ENCODE data around the gene EDN1.

Gene EDN1

DNA sequence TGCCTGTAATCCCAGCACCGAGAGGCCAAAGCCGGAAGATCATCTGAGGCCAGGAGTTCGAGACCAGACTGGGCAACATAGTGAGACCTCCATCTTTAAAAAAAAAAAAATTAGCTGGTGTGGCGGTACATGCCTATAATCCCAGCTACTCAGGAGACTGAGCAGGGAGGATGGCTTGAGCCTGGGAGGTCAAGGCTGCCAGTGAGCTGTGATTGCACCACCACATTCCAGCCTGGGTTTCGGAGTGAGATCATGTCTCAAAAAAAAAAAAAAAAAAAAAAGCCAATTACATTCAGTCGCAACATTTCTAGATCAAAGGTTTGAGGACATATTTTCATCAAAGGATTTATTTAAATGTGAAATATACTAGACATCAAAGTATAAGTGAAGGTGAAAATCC, 32.0 kb upstream of the EDN1 start:
- Histone ChIP-seq H3K4me3 (ENCODE audit: low read depth in 1 of 5, low read length in 5 of 5) (no peak overlapping the region), H3K9me3 (ENCODE audit: control insufficient read depth in 5 of 5, low read length in 5 of 5) (no peaks in the 10 kb centered on the region), H3K4me1 (ENCODE audit: control insufficient read depth in 5 of 5, insufficient read depth in 5 of 5, low read length in 5 of 5) (peaks cover 0 to 5% (median 0%) of the 10 kb centered on the region in 5 donors), H3K36me3 (ENCODE audit: control insufficient read depth in 5 of 5, insufficient read depth in 5 of 5, low read length in 5 of 5) (no peaks in the 10 kb centered on the region), H3K9ac (ENCODE audit: low read length in 5 of 5) (no peak overlapping the region), H3K27me3 (ENCODE audit: control insufficient read depth in 5 of 5, insufficient read depth in 4 of 5, low read length in 5 of 5) (peaks cover 0 to 5% (median 0%) of the 10 kb centered on the region in 5 donors), H3K27ac (ENCODE audit: low read depth, low read length) (no peak overlapping the region)

DNA sequence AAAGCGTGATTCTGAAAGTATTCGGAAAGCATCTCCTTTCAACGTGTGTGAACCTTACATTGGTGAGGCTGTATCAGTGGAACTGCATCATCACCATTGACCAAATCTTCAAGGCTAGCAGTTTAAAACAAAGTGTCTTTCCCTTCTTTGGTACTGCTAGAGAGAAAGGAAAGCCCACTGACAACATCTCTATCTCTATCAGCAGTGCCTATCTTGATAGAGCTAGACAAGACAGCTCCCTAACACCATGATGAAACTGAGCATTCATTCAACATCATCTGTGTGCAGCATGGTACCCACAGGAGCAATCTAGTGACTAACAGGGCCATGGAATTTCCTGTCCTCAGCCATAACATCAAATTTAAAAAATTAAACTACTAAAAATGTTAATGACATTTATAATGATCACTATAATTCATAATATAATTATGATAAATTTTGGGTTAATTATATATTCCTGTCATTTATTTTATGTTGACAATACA, 31.5 kb upstream of the EDN1 start:
- peaks cover 0 to 5% (median 0%) of the 10 kb centered on the region in 5 donors for H3K4me1 ChIP-seq (ENCODE audit: control insufficient read depth in 5 of 5, insufficient read depth in 5 of 5, low read length in 5 of 5)
- H3K9me3 ChIP-seq (ENCODE audit: control insufficient read depth in 5 of 5, low read length in 5 of 5), result no peaks in the 10 kb centered on the region
- H3K36me3 ChIP-seq (ENCODE audit: control insufficient read depth in 5 of 5, insufficient read depth in 5 of 5, low read length in 5 of 5), result no peaks in the 10 kb centered on the region

DNA sequence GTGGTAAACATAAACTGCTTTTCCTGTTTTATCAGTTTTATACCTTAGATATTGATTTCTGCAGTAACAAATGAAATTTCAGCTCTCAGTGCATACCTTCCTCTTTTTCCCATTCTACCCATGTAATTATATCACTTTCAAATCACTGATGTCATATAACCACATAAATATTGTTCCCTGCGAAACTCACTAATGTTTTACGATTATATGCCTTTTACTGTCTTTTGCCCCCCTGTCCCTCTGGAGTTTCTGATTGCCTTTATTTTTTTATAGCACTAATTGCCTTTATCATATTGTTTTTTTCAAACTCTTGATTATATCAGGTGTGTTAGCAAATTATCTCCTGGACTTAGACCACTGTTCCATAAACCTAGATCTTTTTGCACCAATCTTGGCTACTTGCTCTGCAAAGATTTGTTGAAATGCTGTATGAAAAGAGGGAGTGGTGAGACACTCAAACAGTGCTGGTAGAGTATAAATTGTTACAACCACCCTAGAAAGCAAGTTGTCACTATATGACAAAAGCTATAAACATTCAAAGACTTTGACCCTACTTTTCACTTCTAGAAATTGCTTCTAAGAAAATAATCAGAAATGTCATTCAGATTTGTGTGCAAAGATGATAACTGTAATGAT, 29.6 kb upstream of the EDN1 start:
- no peaks in the 10 kb centered on the region for H3K9me3 ChIP-seq (ENCODE audit: control insufficient read depth in 5 of 5, low read length in 5 of 5)
- H3K36me3 ChIP-seq (ENCODE audit: control insufficient read depth in 5 of 5, insufficient read depth in 5 of 5, low read length in 5 of 5), result no peaks in the 10 kb centered on the region
- H3K4me1 ChIP-seq (ENCODE audit: control insufficient read depth in 5 of 5, insufficient read depth in 5 of 5, low read length in 5 of 5), result peaks cover 0 to 5% (median 0%) of the 10 kb centered on the region in 5 donors
- H3K9ac ChIP-seq (ENCODE audit: low read length in 5 of 5), result no peak overlapping the region
- H3K27me3 ChIP-seq (ENCODE audit: control insufficient read depth in 5 of 5, insufficient read depth in 4 of 5, low read length in 5 of 5), result peaks cover 0 to 5% (median 0%) of the 10 kb centered on the region in 5 donors
- H3K4me3 ChIP-seq (ENCODE audit: low read depth in 1 of 5, low read length in 5 of 5), result no peak overlapping the region
- no peak overlapping the region for H3K27ac ChIP-seq (ENCODE audit: low read depth, low read length)

More for the DNA sequence above, 31.5 kb upstream of the EDN1 start:
- Histone ChIP-seq H3K27ac (ENCODE audit: low read depth, low read length) (no peak overlapping the region), H3K27me3 (ENCODE audit: control insufficient read depth in 5 of 5, insufficient read depth in 4 of 5, low read length in 5 of 5) (peaks cover 0 to 5% (median 0%) of the 10 kb centered on the region in 5 donors), H3K9ac (ENCODE audit: low read length in 5 of 5) (no peak overlapping the region), H3K4me3 (ENCODE audit: low read depth in 1 of 5, low read length in 5 of 5) (no peak overlapping the region)

DNA sequence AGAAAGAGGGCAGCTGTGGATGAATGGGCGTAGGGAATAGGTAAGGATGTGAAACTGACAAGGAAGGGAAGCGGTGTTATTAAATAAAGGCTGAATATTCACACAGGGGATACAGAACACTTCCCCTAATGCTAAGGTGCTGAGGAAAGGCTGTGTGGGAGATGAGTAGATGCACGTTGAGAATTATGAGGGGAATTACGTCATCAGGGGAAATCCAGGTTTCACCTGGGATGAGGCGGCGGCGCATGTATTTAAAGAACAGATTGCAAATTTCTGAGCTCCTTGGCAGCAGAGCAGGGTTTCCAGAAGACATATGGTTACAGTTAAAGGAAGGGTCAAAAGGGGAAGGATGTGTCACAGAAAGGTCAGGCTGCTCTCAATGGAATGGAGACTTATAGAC, 28.7 kb upstream of the EDN1 start:
- H3K27me3 ChIP-seq (ENCODE audit: control insufficient read depth in 5 of 5, insufficient read depth in 4 of 5, low read length in 5 of 5), result peaks cover 0 to 5% (median 0%) of the 10 kb centered on the region in 5 donors
- H3K4me1 ChIP-seq (ENCODE audit: control insufficient read depth in 5 of 5, insufficient read depth in 5 of 5, low read length in 5 of 5), result peaks cover 0 to 5% (median 0%) of the 10 kb centered on the region in 5 donors
- no peaks in the 10 kb centered on the region for H3K36me3 ChIP-seq (ENCODE audit: control insufficient read depth in 5 of 5, insufficient read depth in 5 of 5, low read length in 5 of 5)
- H3K9ac ChIP-seq (ENCODE audit: low read length in 5 of 5), result no peak overlapping the region
- H3K27ac ChIP-seq (ENCODE audit: low read depth, low read length), result no peak overlapping the region
- H3K9me3 ChIP-seq (ENCODE audit: control insufficient read depth in 5 of 5, low read length in 5 of 5), result no peaks in the 10 kb centered on the region
- no peak overlapping the region for H3K4me3 ChIP-seq (ENCODE audit: low read depth in 1 of 5, low read length in 5 of 5)

DNA sequence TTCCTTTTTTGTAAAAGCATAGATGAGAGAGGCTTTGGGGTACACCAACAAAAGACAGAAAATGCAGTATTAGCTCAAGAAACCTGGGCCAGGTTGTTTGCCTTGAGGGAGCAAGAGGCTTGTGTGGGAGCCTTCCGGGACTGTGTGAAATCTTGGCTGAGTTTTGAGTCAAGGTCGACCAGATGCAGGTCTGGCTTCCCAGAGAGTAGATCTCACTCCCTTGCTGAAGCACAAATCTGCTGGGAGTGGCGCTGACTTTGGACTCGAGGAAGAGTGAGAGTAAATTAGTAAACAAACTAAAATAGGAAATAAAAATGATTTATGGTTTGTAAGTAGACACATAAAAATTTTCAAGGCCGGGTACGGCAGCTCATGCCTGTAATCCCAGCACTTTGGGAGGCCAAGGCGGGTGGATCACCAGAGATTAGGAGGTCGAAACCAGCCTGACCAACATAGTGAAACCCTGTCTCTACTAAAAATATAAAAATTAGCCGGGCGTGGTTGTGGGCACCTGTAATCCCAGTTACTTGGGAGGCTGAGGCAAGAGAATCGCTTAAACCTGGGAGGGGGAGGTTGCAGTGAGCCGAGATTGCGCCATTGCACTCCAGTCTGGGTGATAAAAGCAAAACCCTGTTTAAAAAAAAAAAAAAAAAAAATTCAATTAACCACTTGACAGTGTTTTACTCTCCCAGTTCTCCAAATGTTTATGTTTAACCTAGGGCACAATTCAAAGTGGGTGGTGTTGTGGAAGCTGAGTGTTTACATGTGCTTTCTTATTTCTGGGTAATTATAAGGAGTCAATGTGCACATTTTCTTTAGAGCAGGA, 27.7 kb upstream of the EDN1 start:
- no peak overlapping the region for H3K9ac ChIP-seq (ENCODE audit: low read length in 5 of 5)
- H3K4me1 ChIP-seq (ENCODE audit: control insufficient read depth in 5 of 5, insufficient read depth in 5 of 5, low read length in 5 of 5), result peaks cover 0 to 5% (median 0%) of the 10 kb centered on the region in 5 donors
- H3K36me3 ChIP-seq (ENCODE audit: control insufficient read depth in 5 of 5, insufficient read depth in 5 of 5, low read length in 5 of 5), result no peaks in the 10 kb centered on the region
- no peak overlapping the region for H3K27ac ChIP-seq (ENCODE audit: low read depth, low read length)
- H3K4me3 ChIP-seq (ENCODE audit: low read depth in 1 of 5, low read length in 5 of 5), result no peak overlapping the region
- H3K27me3 ChIP-seq (ENCODE audit: control insufficient read depth in 5 of 5, insufficient read depth in 4 of 5, low read length in 5 of 5), result peaks cover 0 to 5% (median 0%) of the 10 kb centered on the region in 5 donors
- no peaks in the 10 kb centered on the region for H3K9me3 ChIP-seq (ENCODE audit: control insufficient read depth in 5 of 5, low read length in 5 of 5)

DNA sequence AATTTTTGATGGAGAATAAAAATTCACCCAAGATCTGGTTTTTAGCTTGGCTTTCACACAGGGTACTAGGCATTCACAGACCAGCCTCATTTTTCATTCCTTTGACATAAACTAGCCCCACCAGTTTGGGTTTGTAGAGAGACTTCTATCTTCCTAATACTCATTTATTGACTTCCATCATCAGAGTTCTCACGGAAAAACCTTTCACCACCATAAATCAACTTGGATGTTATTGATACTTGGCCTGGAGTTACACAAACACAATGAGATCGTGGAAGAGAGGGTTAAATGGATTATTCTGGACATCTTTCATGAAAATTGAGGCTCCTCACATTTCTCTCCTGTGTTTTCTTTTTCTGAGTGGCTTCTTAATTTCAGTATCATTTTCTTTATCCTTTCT, 26.8 kb upstream of the EDN1 start:
- H3K36me3 ChIP-seq (ENCODE audit: control insufficient read depth in 5 of 5, insufficient read depth in 5 of 5, low read length in 5 of 5), result no peaks in the 10 kb centered on the region
- H3K4me3 ChIP-seq (ENCODE audit: low read depth in 1 of 5, low read length in 5 of 5), result no peak overlapping the region
- H3K9me3 ChIP-seq (ENCODE audit: control insufficient read depth in 5 of 5, low read length in 5 of 5), result no peaks in the 10 kb centered on the region
- H3K27ac ChIP-seq (ENCODE audit: low read depth, low read length), result no peak overlapping the region
- H3K27me3 ChIP-seq (ENCODE audit: control insufficient read depth in 5 of 5, insufficient read depth in 4 of 5, low read length in 5 of 5), result peaks cover 0 to 5% (median 0%) of the 10 kb centered on the region in 5 donors
- H3K4me1 ChIP-seq (ENCODE audit: control insufficient read depth in 5 of 5, insufficient read depth in 5 of 5, low read length in 5 of 5), result peaks cover 0 to 3% (median 0%) of the 10 kb centered on the region in 5 donors
- H3K9ac ChIP-seq (ENCODE audit: low read length in 5 of 5), result no peak overlapping the region

DNA sequence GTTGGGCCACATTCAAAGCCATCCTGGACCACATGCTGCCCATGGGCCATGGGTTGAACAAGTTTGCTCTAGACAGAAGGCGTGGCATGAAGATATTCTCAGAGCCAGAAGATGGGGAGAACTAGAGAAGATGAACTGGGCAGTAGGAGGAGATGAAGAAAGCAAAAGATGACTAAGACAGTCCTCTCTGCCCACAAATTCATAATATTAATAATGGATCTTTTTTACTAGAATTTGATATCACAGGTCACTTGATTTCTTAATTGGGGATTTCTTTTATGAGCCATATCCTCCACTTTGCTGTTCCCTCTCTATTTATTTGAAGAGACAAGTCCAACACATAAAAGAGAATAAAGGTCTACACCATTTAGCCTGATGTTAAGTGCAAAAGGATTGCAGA, 25.5 kb upstream of the EDN1 start:
- H3K9ac ChIP-seq (ENCODE audit: low read length in 5 of 5), result no peak overlapping the region
- no peaks in the 10 kb centered on the region for H3K36me3 ChIP-seq (ENCODE audit: control insufficient read depth in 5 of 5, insufficient read depth in 5 of 5, low read length in 5 of 5)
- peaks cover 0 to 5% (median 0%) of the 10 kb centered on the region in 5 donors for H3K27me3 ChIP-seq (ENCODE audit: control insufficient read depth in 5 of 5, insufficient read depth in 4 of 5, low read length in 5 of 5)
- H3K9me3 ChIP-seq (ENCODE audit: control insufficient read depth in 5 of 5, low read length in 5 of 5), result no peaks in the 10 kb centered on the region
- no peaks in the 10 kb centered on the region for H3K4me1 ChIP-seq (ENCODE audit: control insufficient read depth in 5 of 5, insufficient read depth in 5 of 5, low read length in 5 of 5)
- no peak overlapping the region for H3K4me3 ChIP-seq (ENCODE audit: low read depth in 1 of 5, low read length in 5 of 5)
- no peak overlapping the region for H3K27ac ChIP-seq (ENCODE audit: low read depth, low read length)

DNA sequence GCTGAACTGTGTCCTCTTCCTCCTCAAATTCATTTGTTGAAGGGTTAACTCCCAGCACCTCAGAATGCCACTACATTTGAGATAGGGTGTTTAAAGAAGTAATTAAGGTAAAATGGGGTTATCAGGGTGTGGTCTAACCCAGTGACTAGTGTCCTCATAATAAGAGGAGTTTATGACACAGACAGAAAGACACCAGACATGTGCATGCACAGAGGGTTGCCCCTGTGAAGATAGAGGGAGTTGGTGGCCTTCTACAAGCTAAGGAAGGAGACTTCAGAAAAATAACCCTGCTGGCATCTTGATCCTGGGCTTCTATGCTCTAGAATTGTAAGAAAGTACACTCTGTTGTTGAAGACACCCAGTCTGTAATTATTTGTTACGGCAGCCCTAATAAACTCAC, 24.9 kb upstream of the EDN1 start:
- Histone ChIP-seq H3K9me3 (ENCODE audit: control insufficient read depth in 5 of 5, low read length in 5 of 5) (no peaks in the 10 kb centered on the region), H3K4me3 (ENCODE audit: low read depth in 1 of 5, low read length in 5 of 5) (no peak overlapping the region), H3K9ac (ENCODE audit: low read length in 5 of 5) (no peak overlapping the region), H3K27ac (ENCODE audit: low read depth, low read length) (no peak overlapping the region), H3K4me1 (ENCODE audit: control insufficient read depth in 5 of 5, insufficient read depth in 5 of 5, low read length in 5 of 5) (no peaks in the 10 kb centered on the region), H3K36me3 (ENCODE audit: control insufficient read depth in 5 of 5, insufficient read depth in 5 of 5, low read length in 5 of 5) (no peaks in the 10 kb centered on the region), H3K27me3 (ENCODE audit: control insufficient read depth in 5 of 5, insufficient read depth in 4 of 5, low read length in 5 of 5) (peaks cover 0 to 5% (median 0%) of the 10 kb centered on the region in 5 donors)

DNA sequence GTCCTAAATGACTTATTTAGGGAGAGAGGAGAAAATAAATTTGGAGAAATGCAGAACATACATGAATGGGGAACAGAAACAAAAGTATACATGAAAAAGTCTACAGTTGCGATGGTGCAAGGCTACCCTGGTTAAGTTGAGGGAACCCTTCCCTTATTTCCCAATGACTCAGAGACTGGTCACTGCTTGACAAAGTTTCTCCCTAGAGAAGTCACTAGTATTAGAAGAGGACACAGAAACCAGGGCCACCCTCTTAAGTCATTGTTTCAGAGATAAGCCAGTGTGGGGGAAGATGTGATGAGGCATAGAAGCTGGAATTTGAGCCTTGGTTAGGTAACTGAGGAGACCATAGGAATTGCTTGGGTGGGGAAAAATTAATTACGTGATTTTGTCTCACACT, 24.4 kb upstream of the EDN1 start:
- no peaks in the 10 kb centered on the region for H3K36me3 ChIP-seq (ENCODE audit: control insufficient read depth in 5 of 5, insufficient read depth in 5 of 5, low read length in 5 of 5)
- H3K9me3 ChIP-seq (ENCODE audit: control insufficient read depth in 5 of 5, low read length in 5 of 5), result peaks cover 0 to 2% (median 0%) of the 10 kb centered on the region in 5 donors
- H3K27me3 ChIP-seq (ENCODE audit: control insufficient read depth in 5 of 5, insufficient read depth in 4 of 5, low read length in 5 of 5), result peaks cover 0 to 5% (median 0%) of the 10 kb centered on the region in 5 donors
- H3K4me3 ChIP-seq (ENCODE audit: low read depth in 1 of 5, low read length in 5 of 5), result no peak overlapping the region
- H3K9ac ChIP-seq (ENCODE audit: low read length in 5 of 5), result no peak overlapping the region
- no peaks in the 10 kb centered on the region for H3K4me1 ChIP-seq (ENCODE audit: control insufficient read depth in 5 of 5, insufficient read depth in 5 of 5, low read length in 5 of 5)
- no peak overlapping the region for H3K27ac ChIP-seq (ENCODE audit: low read depth, low read length)

DNA sequence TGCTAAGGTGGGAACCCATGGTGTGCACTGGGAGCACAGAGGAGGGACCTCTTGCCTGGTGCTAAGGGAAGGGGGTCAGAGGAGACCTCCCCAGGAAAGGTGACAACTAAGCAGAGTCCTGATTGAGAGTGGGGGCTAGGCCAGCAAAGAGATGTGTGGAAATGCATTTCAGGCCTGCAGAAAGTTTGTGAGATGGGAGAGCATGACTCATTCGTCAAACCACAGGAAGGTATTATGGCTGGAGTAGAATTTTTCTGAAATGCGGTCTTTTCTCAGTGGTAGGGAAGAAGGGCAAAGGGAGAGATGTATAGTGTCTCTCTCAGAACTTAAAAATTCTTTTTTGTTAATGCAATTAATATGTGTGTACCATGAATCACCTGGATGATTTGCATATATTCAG, 23.6 kb upstream of the EDN1 start:
- Histone ChIP-seq H3K27ac (ENCODE audit: low read depth, low read length) (no peak overlapping the region), H3K36me3 (ENCODE audit: control insufficient read depth in 5 of 5, insufficient read depth in 5 of 5, low read length in 5 of 5) (no peaks in the 10 kb centered on the region), H3K4me3 (ENCODE audit: low read depth in 1 of 5, low read length in 5 of 5) (no peak overlapping the region), H3K4me1 (ENCODE audit: control insufficient read depth in 5 of 5, insufficient read depth in 5 of 5, low read length in 5 of 5) (no peaks in the 10 kb centered on the region), H3K27me3 (ENCODE audit: control insufficient read depth in 5 of 5, insufficient read depth in 4 of 5, low read length in 5 of 5) (no peaks in the 10 kb centered on the region), H3K9me3 (ENCODE audit: control insufficient read depth in 5 of 5, low read length in 5 of 5) (peaks cover 0 to 3% (median under 1%) of the 10 kb centered on the region in 5 donors), H3K9ac (ENCODE audit: low read length in 5 of 5) (no peak overlapping the region)

All from subcutaneous abdominal adipose tissue (tissue), 5 donors.